Measurements from ENCODE around the gene MCEMP1.

DNA sequence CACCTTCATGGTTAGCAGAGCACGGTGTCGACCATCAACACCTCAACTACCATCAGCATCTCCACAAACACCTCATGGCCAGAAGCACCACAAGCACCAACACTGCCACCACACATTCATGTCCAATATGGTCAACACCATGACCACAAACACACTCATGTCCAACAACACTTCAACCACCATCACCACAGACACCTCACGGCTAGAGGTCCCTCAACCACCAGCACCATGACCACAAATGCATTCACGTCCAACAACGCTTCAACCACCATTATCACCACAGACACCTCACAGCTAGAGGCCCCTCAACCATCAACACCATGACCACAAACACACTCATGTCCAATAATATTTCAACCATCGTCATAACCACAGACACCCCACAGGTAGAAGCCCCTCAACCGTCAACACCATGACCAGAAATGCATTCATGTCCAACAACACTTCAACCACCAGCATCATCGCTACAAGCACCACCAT, 13.9 kb downstream of the MCEMP1 start:
- TF ChIP-seq, protein P1, sequence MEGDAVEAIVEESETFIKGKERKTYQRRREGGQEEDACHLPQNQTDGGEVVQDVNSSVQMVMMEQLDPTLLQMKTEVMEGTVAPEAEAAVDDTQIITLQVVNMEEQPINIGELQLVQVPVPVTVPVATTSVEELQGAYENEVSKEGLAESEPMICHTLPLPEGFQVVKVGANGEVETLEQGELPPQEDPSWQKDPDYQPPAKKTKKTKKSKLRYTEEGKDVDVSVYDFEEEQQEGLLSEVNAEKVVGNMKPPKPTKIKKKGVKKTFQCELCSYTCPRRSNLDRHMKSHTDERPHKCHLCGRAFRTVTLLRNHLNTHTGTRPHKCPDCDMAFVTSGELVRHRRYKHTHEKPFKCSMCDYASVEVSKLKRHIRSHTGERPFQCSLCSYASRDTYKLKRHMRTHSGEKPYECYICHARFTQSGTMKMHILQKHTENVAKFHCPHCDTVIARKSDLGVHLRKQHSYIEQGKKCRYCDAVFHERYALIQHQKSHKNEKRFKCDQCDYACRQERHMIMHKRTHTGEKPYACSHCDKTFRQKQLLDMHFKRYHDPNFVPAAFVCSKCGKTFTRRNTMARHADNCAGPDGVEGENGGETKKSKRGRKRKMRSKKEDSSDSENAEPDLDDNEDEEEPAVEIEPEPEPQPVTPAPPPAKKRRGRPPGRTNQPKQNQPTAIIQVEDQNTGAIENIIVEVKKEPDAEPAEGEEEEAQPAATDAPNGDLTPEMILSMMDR (IDR thresholded peaks at IDR 0.05): no peak
- no peak for TF ChIP-seq POLR2A (IDR thresholded peaks at IDR 0.05)

Data from adrenal gland (tissue), 5 donors.